Smooth muscle cell of trachea (primary cell): ENCODE results near the gene FPGT. TPM values are rescaled to one million over a fixed set of nuclear protein-coding genes. Genes with fewer than 3 reads are reported as not detected.

Source experiments
- total RNA-seq: library from RNA; depleted of rRNA; stranded (reverse); fragments of >200 nt; gene quantifications from 2 replicates; pipeline ENCODE4 v1.2.1, GENCODE V29; 2014

The FPGT gene
- total RNA-seq: 18.5 and 31.4 TPM in 2 replicates

DNA sequence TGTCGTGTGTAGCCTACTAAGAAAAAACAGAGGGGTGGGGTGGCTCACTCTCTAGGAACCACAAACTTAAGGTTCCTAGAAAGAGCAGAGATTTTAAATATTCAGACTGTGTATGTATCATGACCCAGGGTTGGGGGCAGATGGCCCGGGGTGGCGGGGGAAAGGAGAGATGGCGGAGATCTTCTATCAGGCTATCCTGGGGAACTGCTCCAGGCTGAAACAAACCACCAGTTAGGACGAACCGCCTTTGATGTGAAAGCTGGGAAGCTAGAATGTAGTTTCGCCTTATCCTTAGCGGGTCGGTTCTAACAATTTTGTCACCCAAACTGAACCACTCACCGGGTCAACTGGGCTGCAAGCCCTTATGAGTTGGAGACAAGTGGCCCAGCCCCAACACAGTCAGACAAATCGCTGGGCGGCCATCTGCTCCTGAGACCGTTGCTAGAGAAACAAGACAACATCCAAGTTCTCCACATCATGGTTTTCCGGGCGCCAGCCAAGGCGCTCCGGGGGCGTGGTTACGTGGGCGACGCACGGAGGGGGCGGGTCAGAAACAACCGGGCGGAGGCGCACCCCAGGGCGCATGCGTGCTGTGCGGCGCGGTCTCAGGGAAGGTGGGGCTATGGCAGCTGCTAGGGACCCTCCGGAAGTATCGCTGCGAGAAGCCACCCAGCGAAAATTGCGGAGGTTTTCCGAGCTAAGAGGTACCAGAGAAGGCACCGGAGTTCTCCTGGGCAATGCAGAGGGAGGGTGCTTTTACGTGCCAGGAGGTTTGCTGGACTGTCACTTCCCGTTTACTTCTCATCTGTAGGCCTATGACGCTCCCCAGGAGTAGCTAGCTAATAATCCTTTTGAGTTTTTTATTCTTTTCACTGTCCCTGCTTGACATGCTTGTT, at the start of gene FPGT, which contains the start of gene LRRIQ3:
Gene FPGT, plus strand, starts transcription at position 586 of the 896 bp plus-strand sequence. Its CDS starts 37 bp downstream, at position 623.
Gene LRRIQ3, minus strand, starts transcription at position 520 of the 896 bp plus-strand sequence. CDS start 14,492 bp downstream, outside the sequence.

DNA sequence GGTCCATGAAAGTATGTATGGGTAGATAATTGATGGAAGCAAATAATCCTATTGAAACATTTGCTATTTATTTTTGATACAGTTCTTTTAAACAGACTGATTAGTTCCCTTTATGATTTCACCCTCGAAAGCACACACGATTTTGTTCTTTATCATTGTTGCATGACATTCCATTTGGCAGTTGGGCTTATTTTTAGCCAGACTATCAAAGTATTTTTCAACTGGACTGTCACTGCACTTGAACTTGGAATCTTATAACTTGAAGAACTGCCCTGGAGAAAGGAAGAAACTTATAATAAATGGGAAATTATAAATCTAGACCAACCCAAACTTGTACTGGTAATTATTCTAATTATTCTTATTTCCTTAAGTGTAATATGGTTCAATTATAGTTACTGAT, 37.1 kb downstream of the FPGT start, which contains the start of gene TNNI3K:
Gene TNNI3K, plus strand, starts transcription at position 235 of the 400 bp plus-strand sequence. Its CDS starts 65 bp downstream, at position 300.

Other genes starting within 250 kb of the FPGT start
- gene LRRIQ3, start 66 bp upstream of the FPGT start, total RNA-seq: 0.83 and 1.0 TPM in 2 replicates
- 1.7 and 1.8 TPM in 2 replicates for gene TNNI3K, start 37.1 kb downstream of the FPGT start, total RNA-seq